SK-N-SH (cell line): ENCODE results near the gene DPY19L2.
"Not testable (repeated sequence)": the region's sequence is repeated elsewhere in the genome, so short reads cannot be mapped to it uniquely, and the experiment has no call there.

Experiments used
- CTCF ChIP-seq: fragments of 200-600 bp; sonication (generic); IDR thresholded peaks from 2 replicates; pipeline ENCODE4 v1.6.1; 2017; ENCODE audit warnings: antibody characterized with exemption, mild to moderate bottlenecking, moderate library complexity
- FOXJ3 ChIP-seq: sonication (generic); formaldehyde crosslinking; IDR thresholded peaks from 2 replicates; pipeline ENCODE4 v1.5.1; 2020; ENCODE audit warnings: mild to moderate bottlenecking, missing genetic modification reagents
- GABPA ChIP-seq: IDR thresholded peaks from 2 replicates; pipeline ENCODE4 v1.4.0; 2012; ENCODE audit warnings: low read depth, mild to moderate bottlenecking
- RCOR1 ChIP-seq: fragments of 150-350 bp; IDR thresholded peaks from 2 replicates; pipeline ENCODE4 v1.6.1; 2017; ENCODE audit warnings: antibody characterized with exemption, low read length

- not testable (repeated sequence) for TF ChIP-seq CTCF; GABPA; RCOR1; FOXJ3 (CRISPR knock-in tag)
Observed at GRCh38 chr12:63656407-63656806, 11.9 kb downstream of the DPY19L2 start.
